Measurements from ENCODE around the gene NEK7. TPM values are rescaled to one million over a fixed set of nuclear protein-coding genes. Genes with fewer than 3 reads are reported as not detected.
"Not testable (repeated sequence)": the region's sequence is repeated elsewhere in the genome, so short reads cannot be mapped to it uniquely, and the experiment has no call there.

Gene NEK7
- total and polyA plus RNA-seq, 7 donors: 15.2 to 312 (median 171) TPM

DNA sequence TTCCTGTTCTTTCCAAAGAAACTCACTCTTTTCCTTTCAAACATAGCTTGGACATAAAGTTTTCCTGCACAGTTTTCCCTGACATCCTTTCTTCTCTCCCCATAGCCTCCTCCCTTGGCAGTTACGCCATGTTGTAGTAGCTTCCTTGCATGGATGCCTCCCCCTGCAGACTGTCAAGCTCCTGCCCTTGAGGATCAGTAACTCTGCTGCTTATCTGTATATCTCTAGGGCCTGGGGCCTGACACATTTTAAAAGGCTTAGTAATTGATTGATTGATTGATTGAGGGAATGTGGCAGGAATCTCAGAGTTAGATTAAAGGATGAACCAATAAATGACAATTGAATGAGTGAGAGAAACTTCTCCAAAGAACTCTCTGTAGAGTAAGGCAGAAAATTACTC lies 143.7 kb downstream of the NEK7 start:
- Histone ChIP-seq H3K36me3 (peaks cover 0 to 11% (median 0%) of the 10 kb centered on the region in 4 donors), H3K27me3 (no peaks in the 10 kb centered on the region), H3K9me3 (no peaks in the 10 kb centered on the region), H3K4me3 (no peak overlapping the region), H3K27ac (no peak overlapping the region), H3K4me1 (no peaks in the 10 kb centered on the region)
- no peak for TF ChIP-seq EP300 (IDR thresholded peaks at IDR 0.05)
- TF ChIP-seq, protein P1, sequence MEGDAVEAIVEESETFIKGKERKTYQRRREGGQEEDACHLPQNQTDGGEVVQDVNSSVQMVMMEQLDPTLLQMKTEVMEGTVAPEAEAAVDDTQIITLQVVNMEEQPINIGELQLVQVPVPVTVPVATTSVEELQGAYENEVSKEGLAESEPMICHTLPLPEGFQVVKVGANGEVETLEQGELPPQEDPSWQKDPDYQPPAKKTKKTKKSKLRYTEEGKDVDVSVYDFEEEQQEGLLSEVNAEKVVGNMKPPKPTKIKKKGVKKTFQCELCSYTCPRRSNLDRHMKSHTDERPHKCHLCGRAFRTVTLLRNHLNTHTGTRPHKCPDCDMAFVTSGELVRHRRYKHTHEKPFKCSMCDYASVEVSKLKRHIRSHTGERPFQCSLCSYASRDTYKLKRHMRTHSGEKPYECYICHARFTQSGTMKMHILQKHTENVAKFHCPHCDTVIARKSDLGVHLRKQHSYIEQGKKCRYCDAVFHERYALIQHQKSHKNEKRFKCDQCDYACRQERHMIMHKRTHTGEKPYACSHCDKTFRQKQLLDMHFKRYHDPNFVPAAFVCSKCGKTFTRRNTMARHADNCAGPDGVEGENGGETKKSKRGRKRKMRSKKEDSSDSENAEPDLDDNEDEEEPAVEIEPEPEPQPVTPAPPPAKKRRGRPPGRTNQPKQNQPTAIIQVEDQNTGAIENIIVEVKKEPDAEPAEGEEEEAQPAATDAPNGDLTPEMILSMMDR (IDR thresholded peaks at IDR 0.05): no peak
- TF ChIP-seq POLR2AphosphoS5 (IDR thresholded peaks at IDR 0.05): no peak
- TF ChIP-seq POLR2A (IDR thresholded peaks at IDR 0.05): no peak
- WGBS, 2 donors: 97 to 99% methylated on average over 1 of the region's 1 CpG
- intact Hi-C loops (cut with DNase I): no loop called here
- DNase-seq: no peak

DNA sequence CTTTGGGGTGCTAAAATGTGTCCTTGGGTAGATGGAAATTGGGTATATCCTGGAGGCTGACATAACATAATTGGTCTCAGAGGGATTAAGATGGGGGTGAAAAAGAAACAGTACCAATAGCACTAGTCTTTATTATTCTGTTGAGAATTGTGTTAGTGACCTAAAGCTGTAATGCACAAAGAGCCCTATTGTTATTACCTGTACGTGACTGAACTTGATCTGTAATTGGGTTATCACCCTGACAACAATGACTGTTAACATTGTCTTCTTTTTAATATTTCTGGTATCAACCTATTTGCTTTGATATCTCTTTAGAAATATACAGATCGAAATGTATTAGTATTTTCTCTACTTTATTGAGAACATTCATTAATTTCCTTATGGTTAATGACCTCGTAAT lies 147.6 kb downstream of the NEK7 start:
- Histone ChIP-seq H3K27me3 (no peaks in the 10 kb centered on the region), H3K27ac (no peak overlapping the region), H3K9me3 (no peaks in the 10 kb centered on the region), H3K4me3 (no peak overlapping the region), H3K4me1 (no peaks in the 10 kb centered on the region), H3K36me3 (peaks cover 0 to 11% (median 0%) of the 10 kb centered on the region in 4 donors)
- TF ChIP-seq POLR2AphosphoS5 (IDR thresholded peaks at IDR 0.05) (no peak), POLR2A (IDR thresholded peaks at IDR 0.05) (no peak), EP300 (IDR thresholded peaks at IDR 0.05) (no peak)
- TF ChIP-seq, protein P1 (IDR thresholded peaks at IDR 0.05): no peak
- intact Hi-C loops (cut with DNase I): no loop called here
- WGBS, 2 donors: 91 to 95% methylated on average over 3 of the region's 3 CpGs
- no peak for DNase-seq

GRCh38 chr1:198314817-198315216 lies 158.0 kb downstream of the NEK7 start:
- DNase-seq; H3K27ac ChIP-seq; intact Hi-C loops (cut with DNase I); H3K4me3 ChIP-seq; H3K27me3 ChIP-seq; H3K9me3 ChIP-seq; H3K4me1 ChIP-seq; H3K36me3 ChIP-seq: not testable (repeated sequence)
- WGBS, 2 donors: 86% methylated on average over 15 of the region's 15 CpGs

DNA sequence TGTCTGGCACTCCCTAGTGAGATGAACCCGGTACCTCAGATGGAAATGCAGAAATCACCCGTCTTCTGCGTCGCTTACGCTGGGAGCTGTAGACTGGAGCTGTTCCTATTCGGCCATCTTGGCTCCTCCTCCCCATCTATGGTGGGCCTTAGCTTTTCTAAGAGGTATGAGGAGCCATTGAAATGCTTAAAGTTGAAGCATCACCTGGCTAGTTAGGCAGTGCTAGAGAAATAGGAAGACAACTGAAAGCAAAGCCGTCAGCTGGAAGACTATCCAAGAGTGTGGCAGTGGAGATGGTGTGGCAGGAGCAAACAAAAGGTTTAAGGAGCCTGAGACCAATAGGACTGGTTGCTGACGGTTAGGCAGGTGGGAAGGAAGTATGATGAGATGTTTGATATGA lies 158.5 kb downstream of the NEK7 start:
- intact Hi-C loops (cut with DNase I); H3K27ac ChIP-seq; H3K27me3 ChIP-seq; H3K36me3 ChIP-seq; H3K4me3 ChIP-seq; DNase-seq; H3K4me1 ChIP-seq; H3K9me3 ChIP-seq: not testable (repeated sequence)
- WGBS, 2 donors: 97 to 98% methylated on average over 7 of the region's 8 CpGs

DNA sequence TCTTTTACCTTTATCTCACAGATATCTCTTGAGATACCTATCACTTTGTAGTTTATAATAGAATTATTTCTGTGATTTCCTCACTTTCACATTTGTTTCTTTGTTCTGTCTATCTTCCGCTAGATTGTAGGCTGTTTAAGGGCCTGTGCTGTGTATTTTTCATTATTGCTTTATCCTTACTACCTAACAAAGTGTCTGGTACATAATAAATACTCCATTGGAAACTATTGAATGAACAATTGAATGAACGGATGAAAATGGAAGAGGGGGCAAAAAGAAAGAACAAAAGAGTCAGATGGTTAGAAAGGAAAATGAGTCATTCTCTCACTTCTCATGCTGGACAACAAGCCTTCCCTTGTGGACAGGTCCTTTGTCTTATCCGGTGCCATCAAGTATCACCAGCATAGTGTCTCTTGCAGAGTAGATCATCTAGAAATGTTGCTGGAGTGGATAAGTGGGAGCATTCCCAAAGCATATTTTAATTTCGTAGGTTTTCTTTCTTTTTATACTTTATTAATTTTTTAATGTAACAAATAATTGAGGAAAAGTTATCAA lies 159.8 kb downstream of the NEK7 start:
- TF ChIP-seq POLR2A (IDR thresholded peaks at IDR 0.05): no peak
- TF ChIP-seq, protein P1 (IDR thresholded peaks at IDR 0.05): no peak
- TF ChIP-seq EP300 (IDR thresholded peaks at IDR 0.05): no peak
- no peak for TF ChIP-seq POLR2AphosphoS5 (IDR thresholded peaks at IDR 0.05)
- intact Hi-C loops (cut with DNase I): no loop called here
- Histone ChIP-seq H3K9me3 (no peaks in the 10 kb centered on the region), H3K27me3 (no peaks in the 10 kb centered on the region), H3K27ac (no peak overlapping the region), H3K4me3 (no peak overlapping the region), H3K36me3 (peaks cover 0 to 15% (median 0%) of the 10 kb centered on the region in 4 donors), H3K4me1 (no peaks in the 10 kb centered on the region)
- 95 to 97% methylated on average over 4 of the region's 4 CpGs for WGBS, 2 donors
- DNase-seq: no peak

DNA sequence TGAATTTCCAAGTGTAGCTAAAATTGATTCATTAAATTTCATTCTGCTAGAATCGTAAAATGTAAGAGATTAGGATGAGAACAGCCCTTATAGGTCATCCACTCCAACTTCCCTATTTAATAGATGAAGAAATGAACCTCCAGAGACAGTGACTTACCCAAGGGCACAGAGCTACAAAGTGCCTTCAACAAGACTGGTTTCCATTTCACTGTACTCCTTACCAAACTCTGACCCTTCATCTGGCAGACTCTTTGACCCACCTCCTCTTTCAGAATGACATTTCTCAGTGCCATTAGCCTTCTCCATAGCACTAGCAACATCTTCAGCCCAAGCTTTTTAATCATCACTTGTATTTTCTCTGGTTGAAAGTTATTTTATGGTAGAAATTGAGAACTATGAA lies 161.3 kb downstream of the NEK7 start:
- Histone ChIP-seq H3K27me3 (no peaks in the 10 kb centered on the region), H3K27ac (no peak overlapping the region), H3K4me3 (no peak overlapping the region), H3K9me3 (no peaks in the 10 kb centered on the region), H3K36me3 (peaks cover 0 to 15% (median 0%) of the 10 kb centered on the region in 4 donors), H3K4me1 (no peaks in the 10 kb centered on the region)
- DNase-seq: no peak
- TF ChIP-seq POLR2AphosphoS5 (IDR thresholded peaks at IDR 0.05): no peak
- TF ChIP-seq EP300 (IDR thresholded peaks at IDR 0.05): no peak
- TF ChIP-seq, protein P1 (IDR thresholded peaks at IDR 0.05): no peak
- TF ChIP-seq POLR2A (IDR thresholded peaks at IDR 0.05): no peak
- 91 to 96% methylated on average over 1 of the region's 1 CpG for WGBS, 2 donors
- intact Hi-C loops (cut with DNase I): no loop called here

Measured in sigmoid colon (tissue), 7 donors.